Breast epithelium (tissue), 4 donors: ENCODE results near the gene LMX1B. TPM values are rescaled to one million over a fixed set of nuclear protein-coding genes. Genes with fewer than 3 reads are reported as not detected.

ENCODE experiments used
- DNase-seq, 2 donors: peaks; one replicate each; pipeline ENCODE4 v3.0.0-alpha.2; 2019; ENCODE audit warnings: low spot score in 2 of 2
- H3K27ac ChIP-seq, 2 donors: fragments of 200-600 bp; sonication (generic) in 1 of 2; one replicate each; pipeline ENCODE4 v1.5.1; 2016 to 2019; ENCODE audit warnings: mild to moderate bottlenecking in 1 of 2
- H3K27me3 ChIP-seq, 2 donors: fragments of 200-600 bp; sonication (generic) in 1 of 2; one replicate each; pipeline versions ENCODE4 v1.5.1 to v1.6.0; 2017 to 2019; ENCODE audit warnings: control low read depth in 1 of 2, mild to moderate bottlenecking in 1 of 2
- H3K36me3 ChIP-seq: fragments of 200-600 bp; one replicate; pipeline ENCODE4 v1.5.1; 2019
- H3K4me1 ChIP-seq, 2 donors: fragments of 200-600 bp; sonication (generic); one replicate each; pipeline ENCODE4 v1.5.1; 2016 to 2019; ENCODE audit warnings: control low read depth in 1 of 2
- H3K4me3 ChIP-seq, 3 donors: fragments of 200-600 bp; sonication (generic); 1 replicate in 2 of 3; 2 replicates in 1 of 3; pipeline ENCODE4 v1.5.1; 2016 to 2019; ENCODE audit warnings: mild to moderate bottlenecking in 3 of 3, moderate library complexity in 2 of 3
- H3K9me3 ChIP-seq, 2 donors: fragments of 200-600 bp; sonication (generic) in 1 of 2; one replicate each; pipeline ENCODE4 v1.5.1; 2016 to 2019; ENCODE audit warnings: control low read depth in 1 of 2
- POLR2A ChIP-seq: fragments of 450-650 bp; IDR thresholded peaks from one replicate; pipeline ENCODE4 v1.6.1; 2016; ENCODE audit warnings: antibody characterized with exemption, mild to moderate bottlenecking, moderate library complexity
- POLR2AphosphoS5 ChIP-seq, 3 donors: sonication (generic); formaldehyde crosslinking; IDR thresholded peaks; one replicate each; pipeline ENCODE4 v1.6.1; 2017; ENCODE audit warnings: antibody characterized with exemption in 3 of 3
- intact Hi-C: fragments of 100-400 bp; cut with DNase I; formaldehyde crosslinking; loops from one replicate; pipeline ENCODE4 v1.15.1; 2023; ENCODE audit warnings: low total_unique reads
- total RNA-seq, 3 donors: library from RNA; depleted of rRNA; stranded (reverse); fragments of >200 nt; gene quantifications; one replicate each; pipeline ENCODE4 v1.1.0, GENCODE V29; 2016
- TF ChIP-seq, protein P1 (sequence below), 3 donors: fragments of 450-650 bp; IDR thresholded peaks; one replicate each; pipeline ENCODE4 v1.5.1; 2016 to 2017; ENCODE audit warnings: antibody characterized with exemption in 3 of 3, mild to moderate bottlenecking in 3 of 3, moderate library complexity in 3 of 3

LMX1B gene
- total RNA-seq, 3 donors from 2014 or later, result 0.16 to 20.3 (median 9.2) TPM

DNA sequence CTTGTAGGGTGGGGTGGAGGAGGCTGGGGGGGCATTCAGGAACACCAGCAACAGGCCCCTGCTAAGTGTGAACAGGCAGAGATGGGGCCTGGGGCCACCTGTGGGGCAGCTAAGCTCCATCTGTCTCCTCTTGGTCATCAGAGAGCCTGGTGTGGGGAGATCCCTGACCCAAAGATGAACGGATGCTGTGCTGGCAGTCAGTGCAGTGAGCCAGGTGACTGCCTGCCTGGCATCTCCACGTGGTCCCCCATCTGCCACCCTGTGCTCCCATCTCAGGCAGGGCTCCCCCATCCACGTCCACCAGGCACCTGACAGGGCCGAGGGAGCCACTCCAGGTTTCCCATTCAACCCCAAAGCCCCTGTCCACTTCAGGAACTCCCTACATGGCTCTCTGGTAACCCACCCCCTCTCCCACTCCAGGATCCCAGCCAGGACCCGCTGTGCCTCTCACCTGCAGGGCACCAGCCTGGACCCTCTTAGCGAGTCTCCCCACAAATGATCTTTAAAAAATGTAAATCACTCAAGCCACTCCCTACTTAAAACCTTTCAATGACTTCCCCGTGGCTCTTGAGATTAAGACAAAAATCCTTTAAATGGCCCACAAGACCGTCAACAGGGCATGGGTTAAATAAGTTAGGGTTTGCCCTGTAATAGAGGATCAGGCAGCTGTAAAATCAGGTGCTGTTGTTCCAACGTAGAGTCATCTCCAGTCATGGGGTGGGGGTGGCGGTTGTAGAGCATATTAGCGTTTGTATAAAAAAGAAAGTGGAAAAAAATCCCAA, 60.8 kb downstream of the LMX1B start:
- no peak for DNase-seq
- Histone ChIP-seq H3K36me3 (no peaks in the 10 kb centered on the region), H3K27ac (peak overlapping the region; percentile 77 to 88), H3K9me3 (no peaks in the 10 kb centered on the region), H3K4me3 (no peak overlapping the region), H3K4me1 (peaks cover 7 to 11% of the 10 kb centered on the region in 2 donors), H3K27me3 (peaks cover 0 to 5% of the 10 kb centered on the region in 2 donors)
- TF ChIP-seq POLR2AphosphoS5 (IDR thresholded peaks at IDR 0.05) (no peak), POLR2A (no peak)
- TF ChIP-seq, protein P1, sequence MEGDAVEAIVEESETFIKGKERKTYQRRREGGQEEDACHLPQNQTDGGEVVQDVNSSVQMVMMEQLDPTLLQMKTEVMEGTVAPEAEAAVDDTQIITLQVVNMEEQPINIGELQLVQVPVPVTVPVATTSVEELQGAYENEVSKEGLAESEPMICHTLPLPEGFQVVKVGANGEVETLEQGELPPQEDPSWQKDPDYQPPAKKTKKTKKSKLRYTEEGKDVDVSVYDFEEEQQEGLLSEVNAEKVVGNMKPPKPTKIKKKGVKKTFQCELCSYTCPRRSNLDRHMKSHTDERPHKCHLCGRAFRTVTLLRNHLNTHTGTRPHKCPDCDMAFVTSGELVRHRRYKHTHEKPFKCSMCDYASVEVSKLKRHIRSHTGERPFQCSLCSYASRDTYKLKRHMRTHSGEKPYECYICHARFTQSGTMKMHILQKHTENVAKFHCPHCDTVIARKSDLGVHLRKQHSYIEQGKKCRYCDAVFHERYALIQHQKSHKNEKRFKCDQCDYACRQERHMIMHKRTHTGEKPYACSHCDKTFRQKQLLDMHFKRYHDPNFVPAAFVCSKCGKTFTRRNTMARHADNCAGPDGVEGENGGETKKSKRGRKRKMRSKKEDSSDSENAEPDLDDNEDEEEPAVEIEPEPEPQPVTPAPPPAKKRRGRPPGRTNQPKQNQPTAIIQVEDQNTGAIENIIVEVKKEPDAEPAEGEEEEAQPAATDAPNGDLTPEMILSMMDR (IDR thresholded peaks at IDR 0.05), result no peak
- intact Hi-C loops, result loop anchor here (5.0 kb wide), 1 partner anchor 52 kb away; no protein-coding TSS in a partner anchor

DNA sequence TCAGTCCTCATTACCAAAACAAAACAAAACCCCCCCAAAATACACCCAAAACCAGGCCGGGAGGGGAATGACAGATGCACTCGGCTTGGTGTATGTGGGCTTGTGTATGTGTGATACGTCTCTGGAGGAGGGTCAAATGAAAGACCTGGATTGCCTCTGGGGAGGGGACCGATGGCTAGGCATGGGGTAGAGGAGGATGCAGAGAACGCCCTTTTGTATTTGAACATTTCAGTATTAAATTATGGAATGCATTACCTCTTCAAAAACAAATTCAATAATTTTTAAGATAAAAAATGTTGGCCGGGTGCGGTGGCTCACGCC, 61.4 kb downstream of the LMX1B start:
- intact Hi-C loops, result no loop called here
- peaks cover 7 to 11% of the 10 kb centered on the region in 2 donors for H3K4me1 ChIP-seq
- TF ChIP-seq POLR2AphosphoS5 (IDR thresholded peaks at IDR 0.05) (no peak), POLR2A (no peak)
- TF ChIP-seq, protein P1 (IDR thresholded peaks at IDR 0.05), result no peak
- H3K36me3 ChIP-seq, result no peaks in the 10 kb centered on the region
- DNase-seq, result no peak
- H3K27me3 ChIP-seq, result peaks cover 0 to 5% of the 10 kb centered on the region in 2 donors
- peak overlapping the region; percentile 77 to 88 for H3K27ac ChIP-seq
- no peaks in the 10 kb centered on the region for H3K9me3 ChIP-seq
- no peak overlapping the region for H3K4me3 ChIP-seq

DNA sequence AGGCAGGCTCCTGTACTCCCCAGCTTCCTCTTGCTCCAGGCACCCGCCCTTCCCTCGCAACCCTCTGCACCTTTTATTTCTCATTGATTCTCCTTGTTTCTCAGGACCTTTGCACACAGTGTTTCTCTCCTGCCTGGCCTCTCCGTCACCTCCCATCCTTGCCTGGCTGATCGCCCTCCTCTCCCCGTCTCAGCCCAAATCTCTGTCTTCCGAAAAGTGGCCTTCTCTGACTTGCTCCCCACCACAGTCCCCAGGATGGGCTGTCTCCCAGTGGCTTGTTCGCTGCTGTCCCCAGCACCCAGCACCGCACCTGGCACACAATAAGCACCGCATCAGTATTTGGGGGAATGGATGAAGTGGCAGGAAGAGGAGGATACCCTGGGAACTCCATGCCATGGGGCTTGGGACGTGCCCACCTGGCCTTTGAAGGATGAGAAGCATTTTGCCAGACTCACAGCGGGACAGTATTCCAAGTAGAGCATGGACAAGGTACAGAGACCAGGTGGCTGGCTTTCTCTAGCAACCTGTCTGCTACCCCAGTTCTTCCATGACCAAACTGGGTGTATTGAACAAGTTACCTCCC, 62.5 kb downstream of the LMX1B start:
- Histone ChIP-seq H3K27me3 (peaks cover 0 to 5% of the 10 kb centered on the region in 2 donors), H3K9me3 (no peaks in the 10 kb centered on the region), H3K4me1 (peaks cover 4 to 7% of the 10 kb centered on the region in 2 donors), H3K27ac (peak overlapping the region; percentile 60 to 69), H3K36me3 (no peaks in the 10 kb centered on the region), H3K4me3 (no peak overlapping the region)
- TF ChIP-seq POLR2AphosphoS5 (IDR thresholded peaks at IDR 0.05) (no peak), POLR2A (no peak)
- TF ChIP-seq, protein P1 (IDR thresholded peaks at IDR 0.05), result no peak
- no peak for DNase-seq
- intact Hi-C loops, result no loop called here

DNA sequence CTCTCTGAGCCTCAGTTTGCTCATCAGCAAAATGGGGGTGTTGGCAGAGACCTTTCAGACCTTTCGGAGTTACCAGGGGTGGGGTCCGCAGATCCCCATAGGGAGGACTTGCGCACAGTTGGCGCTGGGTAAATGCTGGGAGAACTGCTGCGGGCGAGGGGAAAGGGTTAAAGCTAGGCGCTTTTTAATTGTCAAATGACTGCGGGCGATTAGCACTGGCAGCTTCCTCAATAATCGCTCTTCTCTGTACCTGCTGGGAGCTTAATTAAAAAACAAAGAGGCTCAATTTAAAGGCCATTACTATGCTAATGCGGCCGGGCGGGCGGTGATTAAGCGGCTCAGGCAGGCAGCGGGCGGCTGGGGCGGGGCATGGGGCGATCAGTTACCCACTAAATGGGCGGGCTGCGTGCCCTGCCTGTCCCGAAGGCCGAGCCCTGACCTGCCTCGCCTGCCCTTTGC, 63.0 kb downstream of the LMX1B start:
- DNase-seq, result peak; percentile 54 to 67
- H3K9me3 ChIP-seq, result no peaks in the 10 kb centered on the region
- peak overlapping the region; percentile 60 to 69 for H3K27ac ChIP-seq
- peaks cover 0 to 5% of the 10 kb centered on the region in 2 donors for H3K27me3 ChIP-seq
- H3K36me3 ChIP-seq, result no peaks in the 10 kb centered on the region
- H3K4me1 ChIP-seq, result peaks cover 3 to 7% of the 10 kb centered on the region in 2 donors
- intact Hi-C loops, result no loop called here
- H3K4me3 ChIP-seq, result peak overlapping the region in 1 of 3 donors; percentile 12
- no peak for TF ChIP-seq POLR2A
- TF ChIP-seq, protein P1 (IDR thresholded peaks at IDR 0.05), result no peak
- TF ChIP-seq POLR2AphosphoS5 (IDR thresholded peaks at IDR 0.05), result no peak
